PC-9 (cell line): ENCODE results near the gene VILL.

Source experiments
- EZH2 ChIP-seq: fragments of 200-600 bp; sonication (generic); IDR thresholded peaks from 2 replicates; pipeline ENCODE4 v1.8.0; 2017; ENCODE audit warnings: antibody characterized with exemption, low read depth
- TF ChIP-seq, protein P1 (sequence below): fragments of 200-600 bp; sonication (generic); conservative IDR thresholded peaks from 2 replicates; pipeline ENCODE4 v1.6.1; 2017; ENCODE audit warnings: mixed run types, antibody characterized with exemption, mild to moderate bottlenecking, moderate library complexity

- TF ChIP-seq, protein P1, sequence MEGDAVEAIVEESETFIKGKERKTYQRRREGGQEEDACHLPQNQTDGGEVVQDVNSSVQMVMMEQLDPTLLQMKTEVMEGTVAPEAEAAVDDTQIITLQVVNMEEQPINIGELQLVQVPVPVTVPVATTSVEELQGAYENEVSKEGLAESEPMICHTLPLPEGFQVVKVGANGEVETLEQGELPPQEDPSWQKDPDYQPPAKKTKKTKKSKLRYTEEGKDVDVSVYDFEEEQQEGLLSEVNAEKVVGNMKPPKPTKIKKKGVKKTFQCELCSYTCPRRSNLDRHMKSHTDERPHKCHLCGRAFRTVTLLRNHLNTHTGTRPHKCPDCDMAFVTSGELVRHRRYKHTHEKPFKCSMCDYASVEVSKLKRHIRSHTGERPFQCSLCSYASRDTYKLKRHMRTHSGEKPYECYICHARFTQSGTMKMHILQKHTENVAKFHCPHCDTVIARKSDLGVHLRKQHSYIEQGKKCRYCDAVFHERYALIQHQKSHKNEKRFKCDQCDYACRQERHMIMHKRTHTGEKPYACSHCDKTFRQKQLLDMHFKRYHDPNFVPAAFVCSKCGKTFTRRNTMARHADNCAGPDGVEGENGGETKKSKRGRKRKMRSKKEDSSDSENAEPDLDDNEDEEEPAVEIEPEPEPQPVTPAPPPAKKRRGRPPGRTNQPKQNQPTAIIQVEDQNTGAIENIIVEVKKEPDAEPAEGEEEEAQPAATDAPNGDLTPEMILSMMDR: no peak
- TF ChIP-seq EZH2: no peak
Measured at GRCh38 chr3:38022896-38023709, 32.5 kb downstream of the VILL start.
